ENCODE measurements around the gene ACTR1B. TPM values are rescaled to one million over a fixed set of nuclear protein-coding genes. Genes with fewer than 3 reads are reported as not detected.

Gene ACTR1B
- total and polyA plus RNA-seq, 4 donors, result 36.4 to 80.0 (median 61.9) TPM

GRCh38 chr2:97706708-97707345 is 43.0 kb upstream of the ACTR1B start:
- H3K9me3 ChIP-seq (ENCODE audit: control insufficient read depth in 4 of 4, insufficient read depth in 3 of 4, low read length in 3 of 4), result no peaks in the 10 kb centered on the region
- no peak overlapping the region for H3K9ac ChIP-seq (ENCODE audit: insufficient read depth in 1 of 2, low read length in 2 of 2)
- 72 to 77% methylated on average over 9 to 11 of the region's 11 CpGs for WGBS, 2 donors
- H3K36me3 ChIP-seq (ENCODE audit: control insufficient read depth in 4 of 4, insufficient read depth in 4 of 4, low read length in 4 of 4), result no peaks in the 10 kb centered on the region
- TF ChIP-seq CTCF (IDR thresholded peaks at IDR 0.05; ENCODE audit: control extremely low read depth, extremely low read depth), result no peak
- no peaks in the 10 kb centered on the region for H3K27me3 ChIP-seq (ENCODE audit: control insufficient read depth in 3 of 3, insufficient read depth in 3 of 3, low read length in 2 of 3)
- H3K4me1 ChIP-seq (ENCODE audit: control insufficient read depth in 5 of 5, insufficient read depth in 5 of 5, low read length in 5 of 5), result no peaks in the 10 kb centered on the region
- no peak overlapping the region for H3K27ac ChIP-seq (ENCODE audit: low read depth in 1 of 2, low read length in 1 of 2)
- DNase-seq, result no peak
- no peak overlapping the region for H3K4me3 ChIP-seq
- no peak for ATAC-seq (ENCODE audit: insufficient read depth, low FRiP score)

DNA sequence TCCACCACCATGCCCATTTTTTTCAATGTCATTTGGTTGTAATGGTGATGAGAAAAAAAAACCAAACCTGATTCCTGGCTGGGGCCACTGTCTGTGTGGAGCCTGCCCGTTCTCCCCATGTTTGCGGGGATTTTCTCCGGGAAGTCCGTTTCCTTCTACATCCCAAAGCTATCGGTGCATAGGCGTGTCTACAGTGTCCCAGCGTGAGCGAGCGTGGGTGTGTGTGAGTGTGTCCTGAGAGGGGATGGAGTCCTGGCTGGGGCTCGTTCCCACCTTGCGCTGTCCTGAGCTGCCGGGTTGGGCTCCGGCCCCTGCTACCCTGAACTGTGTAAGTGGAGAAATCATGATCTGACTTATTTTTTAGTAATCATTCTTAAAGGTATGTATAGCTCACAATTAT is 42.3 kb upstream of the ACTR1B start:
- H3K36me3 ChIP-seq (ENCODE audit: control insufficient read depth in 4 of 4, insufficient read depth in 4 of 4, low read length in 4 of 4), result no peaks in the 10 kb centered on the region
- no peaks in the 10 kb centered on the region for H3K9me3 ChIP-seq (ENCODE audit: control insufficient read depth in 4 of 4, insufficient read depth in 3 of 4, low read length in 3 of 4)
- no peak overlapping the region for H3K27ac ChIP-seq (ENCODE audit: low read depth in 1 of 2, low read length in 1 of 2)
- H3K4me1 ChIP-seq (ENCODE audit: control insufficient read depth in 5 of 5, insufficient read depth in 5 of 5, low read length in 5 of 5), result no peaks in the 10 kb centered on the region
- no peak overlapping the region for H3K9ac ChIP-seq (ENCODE audit: insufficient read depth in 1 of 2, low read length in 2 of 2)
- H3K4me3 ChIP-seq, result no peak overlapping the region
- no peak for TF ChIP-seq CTCF (IDR thresholded peaks at IDR 0.05; ENCODE audit: control extremely low read depth, extremely low read depth)
- ATAC-seq (ENCODE audit: insufficient read depth, low FRiP score), result no peak
- DNase-seq, result no peak
- WGBS, 2 donors, result 95 to 97% methylated on average over 13 of the region's 13 CpGs
- H3K27me3 ChIP-seq (ENCODE audit: control insufficient read depth in 3 of 3, insufficient read depth in 3 of 3, low read length in 2 of 3), result no peaks in the 10 kb centered on the region

GRCh38 chr2:97704989-97705388 is 41.1 kb upstream of the ACTR1B start:
- H3K27ac ChIP-seq (ENCODE audit: low read depth in 1 of 2, low read length in 1 of 2), result no peak overlapping the region
- ATAC-seq (ENCODE audit: insufficient read depth, low FRiP score) (no peak), DNase-seq (no peak)
- no peaks in the 10 kb centered on the region for H3K36me3 ChIP-seq (ENCODE audit: control insufficient read depth in 4 of 4, insufficient read depth in 4 of 4, low read length in 4 of 4)
- 92 to 93% methylated on average over 5 of the region's 5 CpGs for WGBS, 2 donors
- H3K9ac ChIP-seq (ENCODE audit: insufficient read depth in 1 of 2, low read length in 2 of 2), result no peak overlapping the region
- no peaks in the 10 kb centered on the region for H3K9me3 ChIP-seq (ENCODE audit: control insufficient read depth in 4 of 4, insufficient read depth in 3 of 4, low read length in 3 of 4)
- H3K4me1 ChIP-seq (ENCODE audit: control insufficient read depth in 5 of 5, insufficient read depth in 5 of 5, low read length in 5 of 5), result no peaks in the 10 kb centered on the region
- TF ChIP-seq CTCF (IDR thresholded peaks at IDR 0.05; ENCODE audit: control extremely low read depth, extremely low read depth), result no peak
- H3K4me3 ChIP-seq, result no peak overlapping the region
- no peaks in the 10 kb centered on the region for H3K27me3 ChIP-seq (ENCODE audit: control insufficient read depth in 3 of 3, insufficient read depth in 3 of 3, low read length in 2 of 3)

GRCh38 chr2:97703741-97704140 is 39.9 kb upstream of the ACTR1B start:
- no peaks in the 10 kb centered on the region for H3K27me3 ChIP-seq (ENCODE audit: control insufficient read depth in 3 of 3, insufficient read depth in 3 of 3, low read length in 2 of 3)
- no peaks in the 10 kb centered on the region for H3K9me3 ChIP-seq (ENCODE audit: control insufficient read depth in 4 of 4, insufficient read depth in 3 of 4, low read length in 3 of 4)
- H3K4me1 ChIP-seq (ENCODE audit: control insufficient read depth in 5 of 5, insufficient read depth in 5 of 5, low read length in 5 of 5), result no peaks in the 10 kb centered on the region
- H3K36me3 ChIP-seq (ENCODE audit: control insufficient read depth in 4 of 4, insufficient read depth in 4 of 4, low read length in 4 of 4), result no peaks in the 10 kb centered on the region
- H3K9ac ChIP-seq (ENCODE audit: insufficient read depth in 1 of 2, low read length in 2 of 2), result no peak overlapping the region
- H3K27ac ChIP-seq (ENCODE audit: low read depth in 1 of 2, low read length in 1 of 2), result no peak overlapping the region
- TF ChIP-seq CTCF (IDR thresholded peaks at IDR 0.05; ENCODE audit: control extremely low read depth, extremely low read depth), result no peak
- 83 to 89% methylated on average over 3 of the region's 3 CpGs for WGBS, 2 donors
- ATAC-seq (ENCODE audit: insufficient read depth, low FRiP score) (no peak), DNase-seq (no peak)
- no peak overlapping the region for H3K4me3 ChIP-seq

Measured in lung (tissue), 12 donors.